Epithelial cell of proximal tubule (primary cell): Measurements from ENCODE around the gene PHF21B. TPM values are rescaled to one million over a fixed set of nuclear protein-coding genes. Genes with fewer than 3 reads are reported as not detected.

Experiments used
- DNase-seq: peaks from one replicate; pipeline ENCODE4 v3.0.0-alpha.2; 2011; ENCODE audit warnings: low read depth
- H3K4me3 ChIP-seq: 2 replicates; pipeline ENCODE4 v1.5.1; 2011; ENCODE audit warnings: low read depth, mild to moderate bottlenecking, low read length
- CTCF ChIP-seq: conservative IDR thresholded peaks from 2 replicates; pipeline ENCODE4 v1.5.1; 2012; ENCODE audit warnings: low read depth, mild to moderate bottlenecking, low read length
- total RNA-seq: library from RNA; depleted of rRNA; stranded (reverse); fragments of >200 nt; gene quantifications from 2 replicates; pipeline ENCODE4 v1.2.3, GENCODE V29; 2015

The PHF21B gene
- total RNA-seq, 1 donor from 2014 or later: 2.0 TPM

- no peak overlapping the region for H3K4me3 ChIP-seq
- no peak for DNase-seq
- TF ChIP-seq CTCF: no peak
These were observed 10.3 kb upstream of the PHF21B start for GRCh38 chr22:45019861-45020655.

DNA sequence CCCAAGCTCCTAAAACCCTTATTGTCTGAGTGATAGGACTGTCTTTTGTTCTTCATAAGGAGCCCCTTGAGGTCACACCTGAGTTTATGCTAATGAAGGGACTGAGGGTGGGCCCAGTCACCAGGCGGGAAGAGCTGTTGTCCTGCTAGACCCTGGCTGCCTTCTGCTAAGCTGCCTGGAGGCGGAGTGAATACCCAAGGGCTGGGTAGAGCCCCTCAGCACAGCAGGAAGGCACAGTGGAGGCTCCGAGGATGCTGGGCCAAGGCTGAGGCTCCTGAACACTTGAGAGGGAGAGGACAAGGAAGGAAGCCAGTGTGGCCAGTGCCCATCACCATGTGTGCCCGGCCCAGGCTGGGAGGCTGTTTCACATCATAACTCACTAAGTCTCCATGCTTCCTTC lies 4.8 kb upstream of the PHF21B start:
- DNase-seq: no peak
- no peak overlapping the region for H3K4me3 ChIP-seq
- no peak for TF ChIP-seq CTCF

- H3K4me3 ChIP-seq: no peak overlapping the region
- no peak for DNase-seq
- no peak for TF ChIP-seq CTCF
These were observed 3.3 kb upstream of the PHF21B start for GRCh38 chr22:45013138-45013537.

DNA sequence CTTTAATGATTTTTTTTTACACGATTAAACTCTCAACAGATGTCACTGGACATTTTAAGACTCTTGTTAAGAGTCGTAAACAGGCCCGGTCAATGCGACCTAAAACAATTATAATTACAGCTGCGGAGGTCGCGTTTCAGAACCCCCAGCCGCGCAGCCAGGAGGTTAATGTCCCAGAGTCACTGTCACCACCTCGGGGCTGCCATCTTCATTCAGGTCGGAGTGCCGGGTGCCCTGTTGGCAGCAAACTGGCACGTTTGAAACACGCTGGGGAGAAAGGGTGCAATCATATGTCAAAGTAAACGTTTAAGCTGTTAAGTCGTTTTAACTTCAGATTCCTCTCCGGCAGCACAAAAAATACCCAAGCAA lies 711 bp upstream of the PHF21B start:
- no peak for TF ChIP-seq CTCF
- H3K4me3 ChIP-seq: peak overlapping the region; percentile 49
- no peak for DNase-seq

- DNase-seq: no peak
- peak overlapping the region; percentile 16 for H3K4me3 ChIP-seq
- TF ChIP-seq CTCF: no peak
These were observed 827 bp downstream of the PHF21B start for GRCh38 chr22:45008751-45009605.

- H3K4me3 ChIP-seq: no peak overlapping the region
- no peak for TF ChIP-seq CTCF
- DNase-seq: no peak
These were observed 1.6 kb downstream of the PHF21B start for GRCh38 chr22:45008186-45008681.
